EL (cell line): ENCODE results near the gene KCNMB3.
"Not testable (repeated sequence)": the region's sequence is repeated elsewhere in the genome, so short reads cannot be mapped to it uniquely, and the experiment has no call there.

Experiments used
- DNase-seq: peaks from one replicate; pipeline ENCODE4 v3.0.0-alpha.2; 2016

Gene KCNMB3

GRCh38 chr3:179263134-179263533 lies 12.2 kb upstream of the KCNMB3 start:
- no peak for DNase-seq

DNA sequence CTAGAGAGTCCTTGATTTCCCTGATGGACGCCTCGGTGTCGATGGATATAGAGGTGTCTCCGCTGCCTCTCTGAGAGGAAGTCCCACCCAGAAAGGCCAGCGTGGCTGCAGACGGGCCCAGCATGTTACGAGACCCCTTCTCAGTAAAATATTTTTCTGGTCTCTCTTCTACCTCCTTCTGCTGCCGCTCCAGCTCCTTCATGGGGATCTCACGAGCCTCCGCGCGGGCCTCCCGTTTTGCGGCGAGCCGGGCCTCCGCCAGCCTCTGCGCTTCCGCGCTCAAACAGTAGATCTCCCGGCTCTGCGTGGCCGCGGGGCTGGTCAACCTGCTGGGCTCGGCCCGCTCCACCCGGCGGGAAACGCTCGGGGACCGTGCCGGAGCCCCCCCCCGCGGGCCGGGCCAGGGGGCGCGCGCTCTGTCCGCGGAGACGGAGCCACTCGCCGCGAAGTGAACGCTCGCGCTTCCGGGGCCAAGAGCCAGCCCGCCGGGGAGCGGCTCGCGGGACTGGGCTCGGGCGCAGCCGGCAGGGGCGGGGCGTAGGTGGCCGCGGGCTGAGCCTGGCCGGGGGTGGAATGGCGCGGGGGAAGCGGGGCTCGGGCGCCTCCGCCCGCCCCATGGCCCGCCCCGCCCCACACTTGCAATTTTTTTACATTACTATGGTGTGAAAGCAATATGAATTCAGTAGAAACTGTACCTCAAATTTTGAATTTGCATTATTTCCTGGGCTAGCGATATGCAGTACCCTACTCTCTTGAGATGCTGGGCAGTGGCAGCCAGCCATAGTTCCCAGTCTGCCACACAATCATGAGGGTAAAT lies 10.2 kb upstream of the KCNMB3 start:
- peak; percentile 75 for DNase-seq

DNA sequence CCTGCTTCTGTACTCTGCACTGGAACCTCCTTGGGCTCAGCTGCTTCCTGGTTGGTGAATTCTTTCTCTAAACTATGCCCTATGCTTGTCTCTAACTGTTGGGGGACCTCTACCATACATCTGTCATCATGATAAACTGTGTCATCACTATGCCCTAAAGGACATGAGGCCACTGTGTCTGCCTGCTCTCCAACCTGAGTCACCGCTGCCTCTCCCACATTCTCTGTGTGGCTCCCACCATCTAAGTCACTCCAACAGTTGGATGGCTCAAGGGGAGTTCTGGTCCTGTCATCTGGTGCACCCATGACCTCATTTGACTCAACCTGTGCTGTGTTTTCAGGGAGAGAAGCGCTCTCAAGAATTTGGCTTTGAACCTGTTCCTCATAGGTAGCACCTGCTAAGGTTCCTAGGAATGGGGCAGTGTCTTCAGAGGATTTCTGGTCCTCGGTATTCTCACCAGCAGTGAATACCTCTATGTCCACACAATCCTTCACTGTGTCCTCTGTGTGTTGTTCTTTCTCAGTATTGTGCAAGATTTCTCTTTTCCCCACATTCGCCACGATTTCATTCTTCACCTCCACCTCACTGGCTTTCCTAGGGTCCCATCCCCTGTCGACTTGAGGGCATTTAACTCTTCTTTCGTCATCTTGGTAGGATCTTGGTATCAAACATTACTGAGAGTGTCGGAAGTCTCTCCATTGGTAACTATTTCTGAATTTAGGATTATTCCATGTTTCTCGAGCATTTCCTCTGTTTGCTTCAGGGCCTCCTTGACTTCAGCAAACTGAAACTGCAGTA lies 9.2 kb upstream of the KCNMB3 start:
- DNase-seq: not testable (repeated sequence)

GRCh38 chr3:179258820-179259219 lies 7.9 kb upstream of the KCNMB3 start:
- no peak for DNase-seq

DNA sequence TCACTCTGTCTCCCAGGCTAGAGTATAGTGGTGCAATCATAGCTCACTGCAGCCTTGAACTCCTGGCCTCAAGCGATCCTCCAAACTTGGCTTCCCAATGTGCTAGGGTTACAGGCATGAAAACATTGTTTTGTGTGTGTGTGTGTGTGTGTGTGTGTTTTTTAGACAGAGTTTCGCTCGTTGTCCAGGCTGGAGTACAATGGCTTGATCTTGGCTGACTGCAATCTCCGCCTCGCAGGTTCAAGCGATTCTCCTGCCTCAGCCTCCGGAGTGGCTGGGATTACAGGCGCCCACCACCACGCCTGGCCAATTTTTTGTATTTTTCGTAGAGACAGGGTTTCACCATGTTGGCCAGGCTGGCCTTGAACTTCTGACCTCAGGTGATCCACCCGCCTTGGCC lies 6.8 kb upstream of the KCNMB3 start:
- not testable (repeated sequence) for DNase-seq

GRCh38 chr3:179256813-179257212 lies 5.9 kb upstream of the KCNMB3 start:
- DNase-seq: no peak

DNA sequence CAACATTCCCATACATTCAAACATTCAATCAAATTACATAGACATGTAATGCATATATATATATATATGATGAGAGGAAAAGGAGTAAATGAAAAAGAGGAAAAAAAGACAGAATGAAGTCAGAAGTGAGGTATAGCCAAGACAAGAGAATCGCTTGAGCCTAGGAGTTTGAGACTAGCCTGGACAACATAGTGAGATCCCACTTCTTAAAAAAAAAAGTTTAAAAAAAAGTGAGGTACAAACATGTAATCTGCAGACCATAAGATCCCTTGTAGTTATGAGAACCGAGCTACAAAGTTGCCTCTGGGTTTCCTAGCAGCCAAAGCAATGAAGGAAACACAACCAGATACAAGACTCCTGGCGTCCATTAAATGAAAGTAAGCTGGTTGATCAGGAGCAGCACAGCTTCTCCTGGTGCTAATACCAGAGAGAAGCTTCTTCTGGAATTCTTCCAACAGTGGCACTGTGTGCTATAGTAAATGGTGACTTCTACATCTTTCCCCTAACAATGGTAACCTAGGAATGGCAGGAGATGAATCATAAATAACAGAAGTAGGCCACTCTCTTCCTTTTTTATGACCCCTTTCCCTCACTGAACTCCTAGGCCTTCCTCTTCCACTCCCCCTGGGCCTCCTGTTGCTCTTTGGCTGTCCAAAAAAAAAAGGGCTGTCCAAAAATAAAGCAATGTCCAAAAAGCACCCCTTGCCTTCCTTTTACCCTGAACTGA lies 3.5 kb downstream of the KCNMB3 start:
- no peak for DNase-seq

GRCh38 chr3:179244878-179245277 lies 6.0 kb downstream of the KCNMB3 start:
- DNase-seq: no peak

- DNase-seq: not testable (repeated sequence)
Measured at GRCh38 chr3:179242859-179243258, 8.1 kb downstream of the KCNMB3 start.

DNA sequence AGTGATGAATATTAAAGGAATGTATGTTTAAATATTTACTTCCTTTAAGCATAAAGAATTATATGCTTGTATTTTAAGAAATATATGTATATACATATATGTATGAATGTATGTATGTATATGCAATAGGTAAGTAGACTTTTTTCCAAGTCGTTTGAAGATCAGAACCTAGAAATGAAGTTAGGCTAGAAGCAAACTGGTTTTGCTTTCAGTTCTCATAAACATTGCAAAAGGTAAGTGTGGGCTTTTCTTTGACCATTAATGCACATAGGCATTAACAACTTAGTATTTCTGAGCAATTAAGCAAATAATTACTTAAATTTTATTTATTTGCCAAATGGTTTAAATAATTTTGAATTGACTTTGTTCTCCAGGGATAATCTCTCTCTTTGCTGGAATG lies 10.6 kb downstream of the KCNMB3 start:
- DNase-seq: not testable (repeated sequence)

- DNase-seq: no peak
Measured at GRCh38 chr3:179236669-179237301, 14.1 kb downstream of the KCNMB3 start.

DNA sequence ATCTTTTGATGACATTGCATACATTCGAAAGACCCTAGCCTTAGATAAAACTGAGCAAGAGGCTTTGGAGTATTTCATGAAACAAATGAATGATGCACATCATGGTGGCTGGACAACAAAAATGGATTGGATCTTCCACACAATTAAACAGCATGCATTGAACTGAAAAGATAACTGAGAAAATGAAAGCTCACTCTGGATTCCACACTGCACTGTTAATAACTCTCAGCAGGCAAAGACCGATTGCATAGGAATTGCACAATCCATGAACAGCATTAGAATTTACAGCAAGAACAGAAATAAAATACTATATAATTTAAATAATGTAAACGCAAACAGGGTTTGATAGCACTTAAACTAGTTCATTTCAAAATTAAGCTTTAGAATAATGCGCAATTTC lies 16.7 kb downstream of the KCNMB3 start:
- DNase-seq: no peak

- DNase-seq: no peak
Measured at GRCh38 chr3:179233043-179233442, 17.9 kb downstream of the KCNMB3 start.

DNA sequence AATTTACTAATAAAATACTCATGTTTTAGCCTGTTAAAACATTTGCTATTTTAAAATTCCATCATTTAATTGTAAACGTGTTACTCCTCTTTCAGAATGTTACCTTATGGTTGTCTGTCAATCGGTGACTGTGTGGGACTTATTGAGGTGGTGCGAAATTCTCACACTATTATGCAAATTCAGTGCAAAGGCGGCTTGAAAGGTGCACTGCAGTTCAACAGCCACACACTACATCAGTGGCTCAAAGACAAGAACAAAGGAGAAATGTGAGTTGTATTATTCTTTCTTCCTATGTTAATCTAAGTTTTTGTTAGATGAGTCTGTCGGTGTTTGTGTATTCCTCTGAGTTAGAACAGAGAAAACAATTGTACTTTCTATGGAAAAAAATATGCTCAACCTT lies 21.7 kb downstream of the KCNMB3 start:
- DNase-seq: no peak

GRCh38 chr3:179227349-179227748 lies 23.6 kb downstream of the KCNMB3 start:
- peak; percentile 28 for DNase-seq

DNA sequence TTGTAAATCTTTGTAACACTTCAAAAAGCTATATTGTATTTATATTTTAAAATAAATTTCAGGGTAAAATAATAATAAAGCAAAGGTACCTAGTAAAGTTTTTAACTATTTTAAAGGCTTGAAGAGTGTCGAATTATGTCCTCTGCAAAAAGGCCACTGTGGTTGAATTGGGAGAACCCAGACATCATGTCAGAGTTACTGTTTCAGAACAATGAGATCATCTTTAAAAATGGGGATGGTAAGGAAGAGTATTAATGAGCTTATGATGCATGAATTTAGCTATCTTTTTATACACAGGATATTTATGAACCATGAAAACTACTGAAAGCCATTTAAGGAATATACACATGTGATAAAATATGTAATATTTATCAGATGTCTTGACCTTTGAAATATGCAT lies 26.3 kb downstream of the KCNMB3 start:
- no peak for DNase-seq

GRCh38 chr3:179223548-179223947 lies 27.4 kb downstream of the KCNMB3 start:
- DNase-seq: no peak

DNA sequence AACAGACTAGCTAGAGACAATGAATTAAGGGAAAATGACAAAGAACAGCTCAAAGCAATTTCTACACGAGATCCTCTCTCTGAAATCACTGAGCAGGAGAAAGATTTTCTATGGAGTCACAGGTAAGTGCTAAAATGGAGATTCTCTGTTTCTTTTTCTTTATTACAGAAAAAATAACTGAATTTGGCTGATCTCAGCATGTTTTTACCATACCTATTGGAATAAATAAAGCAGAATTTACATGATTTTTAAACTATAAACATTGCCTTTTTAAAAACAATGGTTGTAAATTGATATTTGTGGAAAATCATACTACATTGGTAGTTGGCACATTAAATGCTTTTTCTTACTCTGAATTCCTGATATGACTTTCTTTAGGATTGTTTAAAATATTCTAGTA lies 32.7 kb downstream of the KCNMB3 start:
- DNase-seq: not testable (repeated sequence)

DNA sequence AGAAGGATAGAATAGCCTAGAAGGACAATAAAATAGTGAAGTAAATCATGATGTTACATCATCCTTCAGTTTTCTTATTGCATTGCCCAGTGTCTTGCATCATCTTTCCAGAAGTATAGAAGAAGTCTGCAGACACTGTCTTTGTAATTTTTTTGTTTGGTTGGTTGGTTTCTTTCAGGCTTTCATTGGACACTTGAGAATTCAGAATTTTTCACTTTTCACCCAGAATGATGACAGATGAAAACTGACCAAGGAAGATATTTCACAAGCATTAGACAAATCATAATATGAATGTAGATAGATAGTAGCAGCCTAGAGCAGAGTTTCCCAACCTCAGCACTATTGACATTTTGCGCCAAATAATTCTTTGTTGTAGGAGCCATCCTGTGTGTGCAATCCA lies 35.4 kb downstream of the KCNMB3 start:
- DNase-seq: not testable (repeated sequence)

GRCh38 chr3:179200790-179201189 lies 50.1 kb downstream of the KCNMB3 start:
- no peak for DNase-seq

- no peak for DNase-seq
Measured at GRCh38 chr3:179196700-179197099, 54.2 kb downstream of the KCNMB3 start.

DNA sequence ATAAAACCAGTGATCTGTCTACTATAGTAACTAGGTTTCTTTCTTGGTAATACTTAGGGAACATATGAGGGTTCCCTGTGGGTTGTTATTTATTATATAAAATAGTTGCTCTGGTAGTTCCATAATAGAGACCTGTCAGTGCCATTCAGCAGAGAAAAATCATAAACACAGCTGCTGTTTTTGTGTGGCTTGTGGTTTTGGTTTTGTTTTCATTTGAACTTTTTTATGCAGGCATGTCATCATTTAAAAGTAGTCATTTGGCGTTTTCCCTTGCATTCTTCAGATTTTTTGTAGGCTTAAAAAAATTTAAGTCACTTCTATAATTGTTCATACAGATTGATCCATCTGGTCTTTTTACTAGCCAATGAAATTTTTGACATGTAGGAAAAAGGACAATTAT lies 54.8 kb downstream of the KCNMB3 start:
- peak; percentile 85 for DNase-seq

DNA sequence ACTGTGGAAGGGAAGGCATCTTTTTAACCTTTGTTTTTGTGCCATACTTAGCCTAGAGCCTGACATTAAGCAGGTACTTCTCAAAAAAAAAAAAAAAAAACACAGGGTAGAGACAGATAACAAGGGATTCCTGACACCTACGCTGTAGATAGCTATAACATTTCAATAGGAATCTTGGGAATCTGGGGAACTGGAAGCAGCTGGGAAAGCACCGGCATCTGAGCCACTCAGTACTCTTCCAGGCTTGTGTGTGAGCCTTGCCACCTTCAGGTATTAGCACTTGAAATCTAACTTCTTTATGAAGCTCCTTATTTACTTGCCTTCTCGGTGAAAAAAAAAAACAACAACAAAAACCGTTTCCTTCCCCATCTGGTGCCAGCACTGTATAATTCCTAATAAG lies 56.0 kb downstream of the KCNMB3 start:
- DNase-seq: no peak
